ENCODE measurements around the gene IL31RA. TPM values are rescaled to one million over a fixed set of nuclear protein-coding genes. Genes with fewer than 3 reads are reported as not detected.

The IL31RA gene
- total RNA-seq: 0.18 and 0.71 TPM in 2 replicates

GRCh38 chr5:55850839-55851674, at the start of gene IL31RA:
IL31RA (plus strand) TSS chr5:55851357; CDS start chr5:55851571, 214 bp downstream.

Other genes with a start within 250 kb of the IL31RA start
- 34.7 and 39.8 TPM in 2 replicates for gene SLC38A9, start 139.0 kb upstream of the IL31RA start, total RNA-seq
- gene DDX4, start 113.3 kb upstream of the IL31RA start, total RNA-seq: not detected in 2 replicates
- gene IL6ST, start 143.6 kb downstream of the IL31RA start, total RNA-seq: 951 and 1,471 TPM in 2 replicates